Astrocyte (in vitro differentiated cells and primary cell): ENCODE measurements around the gene ARHGEF3. TPM values are rescaled to one million over a fixed set of nuclear protein-coding genes. Genes with fewer than 3 reads are reported as not detected.

Experiments used
- DNase-seq: peaks from one replicate; pipeline ENCODE4 v3.0.0-alpha.2; 2010; ENCODE audit warnings: low read depth
- FAIRE-seq: peaks from 2 replicates; lab custom pipeline; 2011; peaks lifted over from hg19 to GRCh38; lab: Jason Lieb, UNC
- H2AFZ ChIP-seq: 2 replicates; pipeline ENCODE4 v1.6.0; 2012; ENCODE audit warnings: low read depth, low read length, inconsistent platforms
- H3K27ac ChIP-seq: 2 replicates; pipeline ENCODE4 v1.5.1; 2011; ENCODE audit warnings: low read depth, low read length, inconsistent platforms
- H3K27me3 ChIP-seq: 2 replicates; pipeline ENCODE4 v1.6.0; 2011; ENCODE audit warnings: low read length, inconsistent platforms; ENCODE audit not compliant: insufficient read depth
- H3K36me3 ChIP-seq: 2 replicates; pipeline ENCODE4 v1.5.1; 2011; ENCODE audit warnings: low read length, inconsistent platforms; ENCODE audit not compliant: insufficient read depth
- H3K4me1 ChIP-seq: 2 replicates; pipeline ENCODE4 v1.5.1; 2011; ENCODE audit warnings: low read length, inconsistent platforms; ENCODE audit not compliant: insufficient read depth
- H3K4me2 ChIP-seq: 2 replicates; pipeline ENCODE4 v1.6.0; 2012; ENCODE audit warnings: low read length, inconsistent platforms
- H3K4me3 ChIP-seq: 2 replicates; pipeline ENCODE4 v1.5.1; 2011; ENCODE audit warnings: low read depth, mild to moderate bottlenecking, low read length, inconsistent platforms; ENCODE audit not compliant: insufficient read depth
- H3K79me2 ChIP-seq: 2 replicates; pipeline ENCODE4 v1.6.0; 2012; ENCODE audit warnings: mild to moderate bottlenecking, low read length, inconsistent platforms; ENCODE audit not compliant: insufficient read depth
- H3K9ac ChIP-seq: 2 replicates; pipeline ENCODE4 v1.6.0; 2012; ENCODE audit warnings: mild to moderate bottlenecking, low read length, inconsistent platforms
- H3K9me3 ChIP-seq: 2 replicates; pipeline ENCODE4 v1.5.1; 2012; ENCODE audit warnings: low read depth, mild to moderate bottlenecking, low read length, inconsistent platforms; ENCODE audit not compliant: insufficient read depth
- H4K20me1 ChIP-seq: 2 replicates; pipeline ENCODE4 v1.6.0; 2012; ENCODE audit warnings: low read length, inconsistent platforms; ENCODE audit not compliant: insufficient read depth
- H3K27ac Mint-ChIP-seq: one replicate; pipeline ENCODE4 v1.8.0; 2021; ENCODE audit warnings: mild to moderate bottlenecking, mixed read lengths; ENCODE audit not compliant: unreplicated experiment
- H3K27me3 Mint-ChIP-seq: one replicate; pipeline ENCODE4 v1.8.0; 2021; ENCODE audit warnings: low read depth, mixed read lengths; ENCODE audit not compliant: unreplicated experiment
- H3K36me3 Mint-ChIP-seq: one replicate; pipeline ENCODE4 v1.8.0; 2021; ENCODE audit warnings: low read depth, mixed read lengths; ENCODE audit not compliant: unreplicated experiment
- H3K4me1 Mint-ChIP-seq: one replicate; pipeline ENCODE4 v1.8.0; 2021; ENCODE audit warnings: low read depth, mixed read lengths; ENCODE audit not compliant: unreplicated experiment
- H3K4me3 Mint-ChIP-seq: one replicate; pipeline ENCODE4 v1.8.0; 2021; ENCODE audit warnings: mild to moderate bottlenecking, moderate library complexity, mixed read lengths; ENCODE audit not compliant: unreplicated experiment
- H3K9me3 Mint-ChIP-seq: one replicate; pipeline ENCODE4 v1.8.0; 2021; ENCODE audit warnings: mild to moderate bottlenecking, mixed read lengths; ENCODE audit not compliant: unreplicated experiment
- CTCF ChIP-seq: IDR thresholded peaks from 2 replicates; pipeline ENCODE4 v1.5.1; 2011; ENCODE audit warnings: low read depth, mild to moderate bottlenecking, inconsistent platforms, low read length, moderate library complexity; ENCODE audit not compliant: insufficient read depth
- EZH2 ChIP-seq: IDR thresholded peaks from 2 replicates; pipeline ENCODE4 v1.6.1; 2012; ENCODE audit warnings: mild to moderate bottlenecking, low read length, inconsistent platforms; ENCODE audit not compliant: insufficient read depth
- total RNA-seq: library from RNA; stranded (reverse); gene quantifications from 2 replicates; pipeline ENCODE4 v1.2.1, GENCODE V29; 2021

Gene ARHGEF3
- total RNA-seq, 1 donor from 2014 or later = 14.9 TPM

GRCh38 chr3:56704706-56705105, 97.0 kb downstream of the ARHGEF3 start:
- FAIRE-seq (no peak), DNase-seq (no peak)
- H3K27ac Mint-ChIP-seq = no peak overlapping the region
- H3K9ac ChIP-seq = no peak overlapping the region
- H3K27ac ChIP-seq = no peak overlapping the region
- no peak overlapping the region for H3K4me3 ChIP-seq
- peaks cover 4% of the 10 kb centered on the region for H3K4me1 Mint-ChIP-seq
- no peaks in the 10 kb centered on the region for H3K79me2 ChIP-seq
- H3K4me2 ChIP-seq = no peak overlapping the region
- H3K4me3 Mint-ChIP-seq = no peak overlapping the region
- TF ChIP-seq CTCF (no peak), EZH2 (no peak)
- H4K20me1 ChIP-seq = no peaks in the 10 kb centered on the region
- peaks cover 2% of the 10 kb centered on the region for H3K9me3 ChIP-seq
- H3K36me3 ChIP-seq = no peaks in the 10 kb centered on the region
- no peak overlapping the region for H2AFZ ChIP-seq
- peaks cover 2% of the 10 kb centered on the region for H3K36me3 Mint-ChIP-seq
- H3K4me1 ChIP-seq = no peaks in the 10 kb centered on the region
- H3K27me3 Mint-ChIP-seq = no peaks in the 10 kb centered on the region
- peaks cover 2% of the 10 kb centered on the region for H3K9me3 Mint-ChIP-seq
- peaks cover 3% of the 10 kb centered on the region for H3K27me3 ChIP-seq

- H3K4me2 ChIP-seq = no peak overlapping the region
Measured at GRCh38 chr3:56702490-56703315, 99.0 kb downstream of the ARHGEF3 start.

More at GRCh38 chr3:56702490-56703315, 99.0 kb downstream of the ARHGEF3 start:
- peaks cover 2% of the 10 kb centered on the region for H3K9me3 Mint-ChIP-seq
- H3K4me3 ChIP-seq = no peak overlapping the region
- H3K9me3 ChIP-seq = peaks cover 2% of the 10 kb centered on the region
- no peaks in the 10 kb centered on the region for H3K36me3 ChIP-seq
- H3K79me2 ChIP-seq = no peaks in the 10 kb centered on the region
- no peaks in the 10 kb centered on the region for H3K4me1 ChIP-seq
- no peaks in the 10 kb centered on the region for H3K27me3 Mint-ChIP-seq
- H4K20me1 ChIP-seq = no peaks in the 10 kb centered on the region
- no peak overlapping the region for H2AFZ ChIP-seq
- DNase-seq (peak; percentile 52), FAIRE-seq (no peak)
- H3K27ac Mint-ChIP-seq = no peak overlapping the region
- no peak overlapping the region for H3K4me3 Mint-ChIP-seq
- peaks cover 4% of the 10 kb centered on the region for H3K4me1 Mint-ChIP-seq
- H3K27me3 ChIP-seq = peaks cover 4% of the 10 kb centered on the region
- H3K9ac ChIP-seq = no peak overlapping the region
- peak; percentile 92 for TF ChIP-seq CTCF
- TF ChIP-seq EZH2 = no peak
- H3K36me3 Mint-ChIP-seq = peaks cover 2% of the 10 kb centered on the region
- H3K27ac ChIP-seq = no peak overlapping the region
